WTC11 (cell line): ENCODE measurements around the gene MYL12B. TPM values are rescaled to one million over a fixed set of nuclear protein-coding genes. Genes with fewer than 3 reads are reported as not detected.

Source experiments
- ATAC-seq: fragments of 200-7000 bp; cut with Tn5 transposase; 2 replicates; pipeline ENCODE4 v1.10.0; 2021; ENCODE audit warnings: mild to moderate bottlenecking, moderate library complexity
- CTCF ChIA-PET: fragments of 300-600 bp; sonication (Branson Sonifier 250); formaldehyde crosslinking; loops from one replicate; lab custom pipeline; 2021; ENCODE audit warnings: antibody characterized with exemption; lab: Charles Lee
- POLR2A ChIA-PET: fragments of 350-600 bp; sonication (Branson Sonifier 250); formaldehyde crosslinking; loops from one replicate; lab custom pipeline; 2021; ENCODE audit warnings: antibody characterized with exemption; lab: Charles Lee
- DNase-seq: peaks from one replicate; pipeline ENCODE4 v3.0.0; 2021; ENCODE audit warnings: low spot score
- H3K27ac Mint-ChIP-seq: 2 replicates; pipeline ENCODE4 v1.8.0; 2021; ENCODE audit warnings: mixed read lengths
- H3K27me3 Mint-ChIP-seq: 2 replicates; pipeline ENCODE4 v1.8.0; 2021; ENCODE audit warnings: low read depth, mild to moderate bottlenecking, moderate library complexity, mixed read lengths
- H3K36me3 Mint-ChIP-seq: 2 replicates; pipeline ENCODE4 v1.8.0; 2021; ENCODE audit warnings: mixed read lengths
- H3K4me1 Mint-ChIP-seq: 2 replicates; pipeline ENCODE4 v1.8.0; 2022; ENCODE audit warnings: mixed read lengths
- H3K4me3 Mint-ChIP-seq: 2 replicates; pipeline ENCODE4 v1.8.0; 2021; ENCODE audit warnings: mild to moderate bottlenecking, moderate library complexity, mixed read lengths
- H3K9me3 Mint-ChIP-seq: 2 replicates; pipeline ENCODE4 v1.8.0; 2021; ENCODE audit warnings: mixed read lengths
- ATF1 ChIP-seq: sonication (generic); formaldehyde crosslinking; IDR thresholded peaks from 2 replicates; pipeline ENCODE4 v1.8.1; 2023; ENCODE audit warnings: mild to moderate bottlenecking, moderate library complexity, missing genetic modification reagents
- CBFB ChIP-seq: sonication (generic); formaldehyde crosslinking; IDR thresholded peaks from 2 replicates; pipeline ENCODE4 v1.8.1; 2022; ENCODE audit warnings: mild to moderate bottlenecking, low read depth, missing genetic modification reagents
- CREB1 ChIP-seq: sonication (generic); formaldehyde crosslinking; IDR thresholded peaks from 2 replicates; pipeline ENCODE4 v1.8.0; 2023; ENCODE audit warnings: mild to moderate bottlenecking, missing genetic modification reagents
- GABPB1 ChIP-seq: sonication (generic); formaldehyde crosslinking; IDR thresholded peaks from 2 replicates; pipeline ENCODE4 v1.8.1; 2023; ENCODE audit warnings: mild to moderate bottlenecking, missing genetic modification reagents
- NR2C2 ChIP-seq: sonication (generic); formaldehyde crosslinking; IDR thresholded peaks from 2 replicates; pipeline ENCODE4 v1.8.0; 2022; ENCODE audit warnings: mild to moderate bottlenecking, missing genetic modification reagents
- NR3C1 ChIP-seq: sonication (generic); formaldehyde crosslinking; conservative IDR thresholded peaks from 2 replicates; pipeline ENCODE4 v1.8.1; 2023; ENCODE audit warnings: low read depth, mild to moderate bottlenecking, missing genetic modification reagents
- SMAD4 ChIP-seq: sonication (generic); formaldehyde crosslinking; IDR thresholded peaks from 2 replicates; pipeline ENCODE4 v1.8.0; 2022; ENCODE audit warnings: mild to moderate bottlenecking, missing genetic modification reagents
- SOX15 ChIP-seq: fragments of 250-450 bp; sonication (Bioruptor Pico); IDR thresholded peaks from 2 replicates; pipeline ENCODE4 v1.9.0; 2021; ENCODE audit warnings: mild to moderate bottlenecking
- ZBTB21 ChIP-seq: sonication (generic); formaldehyde crosslinking; IDR thresholded peaks from 2 replicates; pipeline ENCODE4 v1.8.1; 2023; ENCODE audit warnings: mild to moderate bottlenecking, missing genetic modification reagents, borderline replicate concordance
- ZNF219 ChIP-seq: sonication (generic); formaldehyde crosslinking; IDR thresholded peaks from 2 replicates; pipeline ENCODE4 v1.8.0; 2023; ENCODE audit warnings: missing genetic modification reagents, mild to moderate bottlenecking, borderline replicate concordance
- ZNF396 ChIP-seq: fragments of 250-450 bp; sonication (Bioruptor Pico); IDR thresholded peaks from 2 replicates; pipeline ENCODE4 v1.8.0; 2021; ENCODE audit warnings: mild to moderate bottlenecking, moderate library complexity, borderline replicate concordance
- total RNA-seq: library from RNA; stranded (reverse); gene quantifications from 3 replicates; pipeline ENCODE4 v1.2.3, GENCODE V29; 2021
- TF ChIP-seq, protein P1 (sequence below): sonication (generic); formaldehyde crosslinking; IDR thresholded peaks from 2 replicates; pipeline ENCODE4 v1.8.1; 2022; ENCODE audit warnings: mild to moderate bottlenecking, moderate library complexity, missing genetic modification reagents
- TF ChIP-seq, protein P2 (sequence below): sonication (generic); formaldehyde crosslinking; IDR thresholded peaks from 2 replicates; pipeline ENCODE4 v1.8.0; 2023; ENCODE audit warnings: missing genetic modification reagents, mild to moderate bottlenecking, borderline replicate concordance
- TF ChIP-seq, protein P3 (sequence below): sonication (generic); formaldehyde crosslinking; IDR thresholded peaks from 2 replicates; pipeline ENCODE4 v1.8.1; 2023; ENCODE audit warnings: mild to moderate bottlenecking, missing genetic modification reagents, borderline replicate concordance
- TF ChIP-seq, protein P4 (sequence below): sonication (generic); formaldehyde crosslinking; IDR thresholded peaks from 2 replicates; pipeline ENCODE4 v1.8.0; 2023; ENCODE audit warnings: missing genetic modification reagents
- TF ChIP-seq, protein P5 (sequence below): sonication (generic); formaldehyde crosslinking; conservative IDR thresholded peaks from 2 replicates; pipeline ENCODE4 v1.8.1; 2023; ENCODE audit warnings: mild to moderate bottlenecking, low read depth, missing genetic modification reagents, moderate library complexity
- TF ChIP-seq, protein P6 (sequence below): fragments of 250-450 bp; sonication (Bioruptor Pico); conservative IDR thresholded peaks from 2 replicates; pipeline ENCODE4 v1.9.0; 2021; ENCODE audit warnings: mild to moderate bottlenecking
- TF ChIP-seq, protein P7 (sequence below): sonication (generic); formaldehyde crosslinking; IDR thresholded peaks from 2 replicates; pipeline ENCODE4 v1.8.0; 2022; ENCODE audit warnings: mild to moderate bottlenecking, missing genetic modification reagents

MYL12B gene
- total RNA-seq, 1 experiment from 2014 or later = 173 TPM

DNA sequence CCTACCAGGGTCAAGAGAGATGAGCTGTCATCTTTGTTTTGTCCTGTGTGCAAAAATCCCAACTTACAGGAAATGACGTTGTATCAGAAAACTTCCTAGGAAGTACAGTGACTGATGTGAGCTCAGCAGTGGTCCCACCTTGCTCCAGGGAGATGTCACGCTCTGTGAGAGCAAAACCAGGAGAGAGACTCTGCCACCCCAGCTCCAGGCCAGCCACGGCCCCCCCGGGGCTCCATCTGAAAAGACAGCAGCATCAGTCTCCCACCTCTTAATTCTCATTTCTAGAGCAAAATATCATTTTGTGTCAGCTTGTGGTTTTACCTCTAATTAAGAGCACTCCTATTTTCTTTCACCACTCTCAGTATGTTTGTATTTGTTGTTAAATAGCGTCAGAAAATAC is 57.5 kb downstream of the MYL12B start (continued):
- TF ChIP-seq, protein P1, sequence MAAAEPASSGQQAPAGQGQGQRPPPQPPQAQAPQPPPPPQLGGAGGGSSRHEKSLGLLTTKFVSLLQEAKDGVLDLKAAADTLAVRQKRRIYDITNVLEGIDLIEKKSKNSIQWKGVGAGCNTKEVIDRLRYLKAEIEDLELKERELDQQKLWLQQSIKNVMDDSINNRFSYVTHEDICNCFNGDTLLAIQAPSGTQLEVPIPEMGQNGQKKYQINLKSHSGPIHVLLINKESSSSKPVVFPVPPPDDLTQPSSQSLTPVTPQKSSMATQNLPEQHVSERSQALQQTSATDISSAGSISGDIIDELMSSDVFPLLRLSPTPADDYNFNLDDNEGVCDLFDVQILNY (CRISPR knock-in tag) = no peak
- TF ChIP-seq CBFB (no peak), SMAD4 (CRISPR knock-in tag) (no peak)

DNA sequence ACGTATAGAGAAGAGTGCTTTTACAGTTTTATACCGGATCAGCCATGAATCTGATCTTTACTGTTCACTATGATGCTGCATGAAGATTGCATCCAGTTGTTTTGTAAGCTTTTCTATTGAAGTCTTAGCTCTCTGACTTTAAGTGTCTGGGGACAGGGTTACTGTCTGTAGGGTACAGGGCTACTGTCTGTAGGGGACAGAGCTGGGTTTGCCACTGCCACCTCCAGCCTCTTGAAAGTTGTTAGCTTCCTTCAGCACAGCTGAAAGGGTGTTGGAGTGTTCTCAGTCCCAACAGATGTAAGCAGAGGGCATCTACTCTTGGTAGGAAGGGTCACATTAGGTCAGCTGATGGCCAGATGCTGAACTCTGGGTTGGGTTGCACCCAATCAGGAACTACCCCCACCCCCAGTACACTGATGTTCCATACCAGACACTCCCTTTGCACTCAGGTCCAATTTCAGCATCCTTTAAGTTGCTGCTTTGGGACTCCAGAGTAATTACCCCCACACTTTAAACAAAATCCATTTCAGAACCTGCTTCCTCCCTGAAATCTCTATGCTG is 58.0 kb downstream of the MYL12B start:
- no peak overlapping the region for H3K4me3 Mint-ChIP-seq
- H3K27me3 Mint-ChIP-seq = peaks cover 9% of the 10 kb centered on the region; the same call in 1 of the 2 replicates
- CTCF ChIA-PET = interaction anchor here (0.6 to 2.2 kb wide), 2 partner anchors 22 to 318 kb away, joined by 3 to 6 read pairs; no protein-coding TSS in a partner anchor
- H3K27ac Mint-ChIP-seq = no peak overlapping the region
- H3K9me3 Mint-ChIP-seq = peaks cover 21% of the 10 kb centered on the region
- ATAC-seq = no peak
- POLR2A ChIA-PET = interaction anchor here (0.6 kb wide), 1 partner anchor 622 kb away, joined by 3 read pairs; no protein-coding TSS in a partner anchor
- no peak for DNase-seq
- H3K36me3 Mint-ChIP-seq = peaks cover 14% of the 10 kb centered on the region
- peaks cover 11% of the 10 kb centered on the region for H3K4me1 Mint-ChIP-seq
- TF ChIP-seq ZBTB21 (CRISPR knock-in tag) = no peak
- TF ChIP-seq SMAD4 (CRISPR knock-in tag) = no peak
- no peak for TF ChIP-seq NR2C2 (CRISPR knock-in tag)
- no peak for TF ChIP-seq CREB1 (CRISPR knock-in tag)
- TF ChIP-seq ZNF219 (CRISPR knock-in tag) = no peak
- TF ChIP-seq, protein P2, sequence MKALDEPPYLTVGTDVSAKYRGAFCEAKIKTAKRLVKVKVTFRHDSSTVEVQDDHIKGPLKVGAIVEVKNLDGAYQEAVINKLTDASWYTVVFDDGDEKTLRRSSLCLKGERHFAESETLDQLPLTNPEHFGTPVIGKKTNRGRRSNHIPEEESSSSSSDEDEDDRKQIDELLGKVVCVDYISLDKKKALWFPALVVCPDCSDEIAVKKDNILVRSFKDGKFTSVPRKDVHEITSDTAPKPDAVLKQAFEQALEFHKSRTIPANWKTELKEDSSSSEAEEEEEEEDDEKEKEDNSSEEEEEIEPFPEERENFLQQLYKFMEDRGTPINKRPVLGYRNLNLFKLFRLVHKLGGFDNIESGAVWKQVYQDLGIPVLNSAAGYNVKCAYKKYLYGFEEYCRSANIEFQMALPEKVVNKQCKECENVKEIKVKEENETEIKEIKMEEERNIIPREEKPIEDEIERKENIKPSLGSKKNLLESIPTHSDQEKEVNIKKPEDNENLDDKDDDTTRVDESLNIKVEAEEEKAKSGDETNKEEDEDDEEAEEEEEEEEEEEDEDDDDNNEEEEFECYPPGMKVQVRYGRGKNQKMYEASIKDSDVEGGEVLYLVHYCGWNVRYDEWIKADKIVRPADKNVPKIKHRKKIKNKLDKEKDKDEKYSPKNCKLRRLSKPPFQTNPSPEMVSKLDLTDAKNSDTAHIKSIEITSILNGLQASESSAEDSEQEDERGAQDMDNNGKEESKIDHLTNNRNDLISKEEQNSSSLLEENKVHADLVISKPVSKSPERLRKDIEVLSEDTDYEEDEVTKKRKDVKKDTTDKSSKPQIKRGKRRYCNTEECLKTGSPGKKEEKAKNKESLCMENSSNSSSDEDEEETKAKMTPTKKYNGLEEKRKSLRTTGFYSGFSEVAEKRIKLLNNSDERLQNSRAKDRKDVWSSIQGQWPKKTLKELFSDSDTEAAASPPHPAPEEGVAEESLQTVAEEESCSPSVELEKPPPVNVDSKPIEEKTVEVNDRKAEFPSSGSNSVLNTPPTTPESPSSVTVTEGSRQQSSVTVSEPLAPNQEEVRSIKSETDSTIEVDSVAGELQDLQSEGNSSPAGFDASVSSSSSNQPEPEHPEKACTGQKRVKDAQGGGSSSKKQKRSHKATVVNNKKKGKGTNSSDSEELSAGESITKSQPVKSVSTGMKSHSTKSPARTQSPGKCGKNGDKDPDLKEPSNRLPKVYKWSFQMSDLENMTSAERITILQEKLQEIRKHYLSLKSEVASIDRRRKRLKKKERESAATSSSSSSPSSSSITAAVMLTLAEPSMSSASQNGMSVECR = no peak
- TF ChIP-seq, protein P3, sequence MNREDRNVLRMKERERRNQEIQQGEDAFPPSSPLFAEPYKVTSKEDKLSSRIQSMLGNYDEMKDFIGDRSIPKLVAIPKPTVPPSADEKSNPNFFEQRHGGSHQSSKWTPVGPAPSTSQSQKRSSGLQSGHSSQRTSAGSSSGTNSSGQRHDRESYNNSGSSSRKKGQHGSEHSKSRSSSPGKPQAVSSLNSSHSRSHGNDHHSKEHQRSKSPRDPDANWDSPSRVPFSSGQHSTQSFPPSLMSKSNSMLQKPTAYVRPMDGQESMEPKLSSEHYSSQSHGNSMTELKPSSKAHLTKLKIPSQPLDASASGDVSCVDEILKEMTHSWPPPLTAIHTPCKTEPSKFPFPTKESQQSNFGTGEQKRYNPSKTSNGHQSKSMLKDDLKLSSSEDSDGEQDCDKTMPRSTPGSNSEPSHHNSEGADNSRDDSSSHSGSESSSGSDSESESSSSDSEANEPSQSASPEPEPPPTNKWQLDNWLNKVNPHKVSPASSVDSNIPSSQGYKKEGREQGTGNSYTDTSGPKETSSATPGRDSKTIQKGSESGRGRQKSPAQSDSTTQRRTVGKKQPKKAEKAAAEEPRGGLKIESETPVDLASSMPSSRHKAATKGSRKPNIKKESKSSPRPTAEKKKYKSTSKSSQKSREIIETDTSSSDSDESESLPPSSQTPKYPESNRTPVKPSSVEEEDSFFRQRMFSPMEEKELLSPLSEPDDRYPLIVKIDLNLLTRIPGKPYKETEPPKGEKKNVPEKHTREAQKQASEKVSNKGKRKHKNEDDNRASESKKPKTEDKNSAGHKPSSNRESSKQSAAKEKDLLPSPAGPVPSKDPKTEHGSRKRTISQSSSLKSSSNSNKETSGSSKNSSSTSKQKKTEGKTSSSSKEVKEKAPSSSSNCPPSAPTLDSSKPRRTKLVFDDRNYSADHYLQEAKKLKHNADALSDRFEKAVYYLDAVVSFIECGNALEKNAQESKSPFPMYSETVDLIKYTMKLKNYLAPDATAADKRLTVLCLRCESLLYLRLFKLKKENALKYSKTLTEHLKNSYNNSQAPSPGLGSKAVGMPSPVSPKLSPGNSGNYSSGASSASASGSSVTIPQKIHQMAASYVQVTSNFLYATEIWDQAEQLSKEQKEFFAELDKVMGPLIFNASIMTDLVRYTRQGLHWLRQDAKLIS = no peak
- TF ChIP-seq, protein P4, sequence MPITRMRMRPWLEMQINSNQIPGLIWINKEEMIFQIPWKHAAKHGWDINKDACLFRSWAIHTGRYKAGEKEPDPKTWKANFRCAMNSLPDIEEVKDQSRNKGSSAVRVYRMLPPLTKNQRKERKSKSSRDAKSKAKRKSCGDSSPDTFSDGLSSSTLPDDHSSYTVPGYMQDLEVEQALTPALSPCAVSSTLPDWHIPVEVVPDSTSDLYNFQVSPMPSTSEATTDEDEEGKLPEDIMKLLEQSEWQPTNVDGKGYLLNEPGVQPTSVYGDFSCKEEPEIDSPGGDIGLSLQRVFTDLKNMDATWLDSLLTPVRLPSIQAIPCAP (CRISPR knock-in tag) = no peak
- TF ChIP-seq, protein P5, sequence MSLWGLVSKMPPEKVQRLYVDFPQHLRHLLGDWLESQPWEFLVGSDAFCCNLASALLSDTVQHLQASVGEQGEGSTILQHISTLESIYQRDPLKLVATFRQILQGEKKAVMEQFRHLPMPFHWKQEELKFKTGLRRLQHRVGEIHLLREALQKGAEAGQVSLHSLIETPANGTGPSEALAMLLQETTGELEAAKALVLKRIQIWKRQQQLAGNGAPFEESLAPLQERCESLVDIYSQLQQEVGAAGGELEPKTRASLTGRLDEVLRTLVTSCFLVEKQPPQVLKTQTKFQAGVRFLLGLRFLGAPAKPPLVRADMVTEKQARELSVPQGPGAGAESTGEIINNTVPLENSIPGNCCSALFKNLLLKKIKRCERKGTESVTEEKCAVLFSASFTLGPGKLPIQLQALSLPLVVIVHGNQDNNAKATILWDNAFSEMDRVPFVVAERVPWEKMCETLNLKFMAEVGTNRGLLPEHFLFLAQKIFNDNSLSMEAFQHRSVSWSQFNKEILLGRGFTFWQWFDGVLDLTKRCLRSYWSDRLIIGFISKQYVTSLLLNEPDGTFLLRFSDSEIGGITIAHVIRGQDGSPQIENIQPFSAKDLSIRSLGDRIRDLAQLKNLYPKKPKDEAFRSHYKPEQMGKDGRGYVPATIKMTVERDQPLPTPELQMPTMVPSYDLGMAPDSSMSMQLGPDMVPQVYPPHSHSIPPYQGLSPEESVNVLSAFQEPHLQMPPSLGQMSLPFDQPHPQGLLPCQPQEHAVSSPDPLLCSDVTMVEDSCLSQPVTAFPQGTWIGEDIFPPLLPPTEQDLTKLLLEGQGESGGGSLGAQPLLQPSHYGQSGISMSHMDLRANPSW (CRISPR knock-in tag) = no peak
- no peak for TF ChIP-seq NR3C1 (CRISPR knock-in tag)
- no peak for TF ChIP-seq ATF1
- TF ChIP-seq, protein P6, sequence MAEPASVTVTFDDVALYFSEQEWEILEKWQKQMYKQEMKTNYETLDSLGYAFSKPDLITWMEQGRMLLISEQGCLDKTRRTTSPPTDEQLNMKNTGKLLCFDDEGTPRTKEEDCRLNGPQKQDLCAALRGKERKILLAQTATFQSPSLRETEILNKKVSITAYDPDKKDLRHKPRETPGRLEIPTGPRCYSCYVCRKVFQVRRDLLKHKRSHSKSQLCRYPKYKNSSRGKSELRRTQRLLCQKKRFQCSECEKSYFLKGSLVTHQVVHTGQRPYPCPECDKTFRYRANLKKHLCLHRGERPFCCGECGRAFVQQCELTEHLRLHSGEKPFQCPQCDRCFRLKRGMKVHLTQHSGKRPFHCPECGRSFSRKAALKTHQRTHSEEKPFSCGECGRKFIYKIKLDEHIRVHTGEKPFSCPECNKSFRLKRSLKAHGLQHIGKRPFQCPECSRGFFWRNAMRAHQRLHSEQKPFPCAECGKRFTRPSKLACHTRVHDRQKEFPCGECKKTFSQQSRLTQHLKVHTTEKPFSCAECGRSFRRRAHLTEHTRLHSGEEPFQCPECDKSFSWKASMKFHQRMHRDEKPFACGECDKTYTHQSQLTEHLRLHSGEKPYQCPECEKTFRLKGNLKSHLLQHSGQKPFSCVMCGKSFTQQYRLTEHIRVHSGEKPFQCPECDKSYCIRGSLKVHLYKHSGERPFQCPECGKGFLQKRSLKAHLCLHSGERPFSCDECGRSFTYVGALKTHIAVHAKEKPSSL (CRISPR knock-in tag) = no peak
- TF ChIP-seq GABPB1 (CRISPR knock-in tag) = no peak
- TF ChIP-seq, protein P7, sequence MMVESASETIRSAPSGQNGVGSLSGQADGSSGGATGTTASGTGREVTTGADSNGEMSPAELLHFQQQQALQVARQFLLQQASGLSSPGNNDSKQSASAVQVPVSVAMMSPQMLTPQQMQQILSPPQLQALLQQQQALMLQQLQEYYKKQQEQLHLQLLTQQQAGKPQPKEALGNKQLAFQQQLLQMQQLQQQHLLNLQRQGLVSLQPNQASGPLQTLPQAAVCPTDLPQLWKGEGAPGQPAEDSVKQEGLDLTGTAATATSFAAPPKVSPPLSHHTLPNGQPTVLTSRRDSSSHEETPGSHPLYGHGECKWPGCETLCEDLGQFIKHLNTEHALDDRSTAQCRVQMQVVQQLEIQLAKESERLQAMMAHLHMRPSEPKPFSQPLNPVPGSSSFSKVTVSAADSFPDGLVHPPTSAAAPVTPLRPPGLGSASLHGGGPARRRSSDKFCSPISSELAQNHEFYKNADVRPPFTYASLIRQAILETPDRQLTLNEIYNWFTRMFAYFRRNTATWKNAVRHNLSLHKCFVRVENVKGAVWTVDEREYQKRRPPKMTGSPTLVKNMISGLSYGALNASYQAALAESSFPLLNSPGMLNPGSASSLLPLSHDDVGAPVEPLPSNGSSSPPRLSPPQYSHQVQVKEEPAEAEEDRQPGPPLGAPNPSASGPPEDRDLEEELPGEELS (CRISPR knock-in tag) = no peak
- TF ChIP-seq SOX15 (CRISPR knock-in tag) = no peak
- TF ChIP-seq ZNF396 (CRISPR knock-in tag) = no peak
